HEK293 (cell line): ENCODE results near the gene CGB2.

ENCODE experiments used
- CTCF ChIA-PET: fragments of 350-600 bp; formaldehyde crosslinking; extraction: SDS; loops from one replicate; lab custom pipeline; 2021; ENCODE audit warnings: antibody characterized with exemption; lab: Yijun Ruan, JAX
- POLR2A ChIA-PET: fragments of 300-600 bp; formaldehyde crosslinking; extraction: SDS; loops from one replicate; lab custom pipeline; 2020; ENCODE audit warnings: antibody characterized with exemption, inconsistent platforms; lab: Yijun Ruan, JAX
- H3K27ac ChIP-seq: fragments of 200-500 bp; sonication (Bioruptor generic); 2 replicates; pipeline ENCODE4 v1.5.1; 2014; ENCODE audit warnings: low read depth, low read length, control low read depth, inconsistent platforms; ENCODE audit errors: extremely low read depth
- H3K36me3 ChIP-seq, 2 experiments: fragments of 200-500 bp in 1 of 2; sonication (Bioruptor generic) in 1 of 2; 1 replicate in 1 of 2; 2 replicates in 1 of 2; pipeline ENCODE4 v1.5.1; 2014 to 2017; ENCODE audit warnings: inconsistent platforms in 2 of 2, low read length in 2 of 2; ENCODE audit not compliant: control insufficient read depth in 2 of 2, insufficient read depth in 1 of 2
- H3K4me1 ChIP-seq: fragments of 200-500 bp; sonication (Bioruptor generic); 2 replicates; pipeline ENCODE4 v1.5.1; 2014; ENCODE audit warnings: mild to moderate bottlenecking, low read length, inconsistent platforms; ENCODE audit not compliant: control insufficient read depth, insufficient read depth
- H3K4me3 ChIP-seq: 2 replicates; pipeline ENCODE4 v1.5.1; 2011; ENCODE audit warnings: low read depth, mild to moderate bottlenecking, control low read depth, low read length, moderate library complexity
- H3K9me3 ChIP-seq: fragments of 200-500 bp; sonication (Bioruptor generic); 2 replicates; pipeline ENCODE4 v1.5.1; 2014; ENCODE audit warnings: low read depth, low read length, inconsistent platforms; ENCODE audit not compliant: control insufficient read depth, insufficient read depth
- MYNN ChIP-seq: fragments of 450-650 bp; formaldehyde crosslinking; IDR thresholded peaks from 2 replicates; pipeline ENCODE4 v1.5.1; 2016; ENCODE audit warnings: missing biosample characterization, missing genetic modification characterization, borderline replicate concordance
- PRDM2 ChIP-seq: fragments of 450-650 bp; formaldehyde crosslinking; IDR thresholded peaks from 2 replicates; pipeline ENCODE4 v1.5.1; 2016; ENCODE audit warnings: missing biosample characterization, missing genetic modification characterization, borderline replicate concordance
- ZBTB1 ChIP-seq: fragments of 450-650 bp; formaldehyde crosslinking; IDR thresholded peaks from 2 replicates; pipeline ENCODE4 v1.5.1; 2016; ENCODE audit warnings: missing biosample characterization, missing genetic modification characterization
- ZEB2 ChIP-seq: fragments of 450-650 bp; formaldehyde crosslinking; IDR thresholded peaks from 2 replicates; pipeline ENCODE4 v1.5.1; 2016; ENCODE audit warnings: missing biosample characterization, missing genetic modification characterization
- ZFP3 ChIP-seq: fragments of 450-650 bp; formaldehyde crosslinking; IDR thresholded peaks from 2 replicates; pipeline ENCODE4 v1.5.1; 2016; ENCODE audit warnings: low read depth, missing biosample characterization, missing genetic modification characterization
- ZFP69B ChIP-seq: fragments of 450-650 bp; formaldehyde crosslinking; IDR thresholded peaks from 2 replicates; pipeline ENCODE4 v1.5.1; 2016; ENCODE audit warnings: missing biosample characterization, missing genetic modification characterization
- ZIC2 ChIP-seq: fragments of 450-650 bp; formaldehyde crosslinking; IDR thresholded peaks from 2 replicates; pipeline ENCODE4 v1.5.1; 2016; ENCODE audit warnings: missing biosample characterization, missing genetic modification characterization
- ZNF10 ChIP-seq: fragments of 450-650 bp; formaldehyde crosslinking; IDR thresholded peaks from 2 replicates; pipeline ENCODE4 v1.5.1; 2017; ENCODE audit warnings: missing biosample characterization, missing genetic modification characterization
- ZNF148 ChIP-seq: fragments of 450-650 bp; formaldehyde crosslinking; IDR thresholded peaks from 2 replicates; pipeline ENCODE4 v1.5.0; 2017; ENCODE audit warnings: missing biosample characterization, missing genetic modification characterization, borderline replicate concordance
- ZNF184 ChIP-seq: fragments of 450-650 bp; IDR thresholded peaks from 2 replicates; pipeline ENCODE4 v1.5.1; 2018; ENCODE audit warnings: missing biosample characterization, mild to moderate bottlenecking, missing genetic modification characterization
- ZNF248 ChIP-seq: fragments of 450-650 bp; formaldehyde crosslinking; IDR thresholded peaks from 2 replicates; pipeline ENCODE4 v1.5.1; 2017; ENCODE audit warnings: missing biosample characterization, missing genetic modification characterization
- ZNF302 ChIP-seq: fragments of 450-650 bp; formaldehyde crosslinking; IDR thresholded peaks from 2 replicates; pipeline ENCODE4 v1.5.1; 2016; ENCODE audit warnings: missing biosample characterization, missing genetic modification characterization, low read depth
- ZNF654 ChIP-seq: fragments of 450-650 bp; formaldehyde crosslinking; IDR thresholded peaks from 2 replicates; pipeline ENCODE4 v1.5.1; 2016; ENCODE audit warnings: low read depth, missing biosample characterization, missing genetic modification characterization
- ZNF776 ChIP-seq: fragments of 450-650 bp; formaldehyde crosslinking; IDR thresholded peaks from 2 replicates; pipeline ENCODE4 v1.5.0; 2017; ENCODE audit warnings: missing biosample characterization, missing genetic modification characterization, borderline replicate concordance
- ZNF785 ChIP-seq: fragments of 450-650 bp; formaldehyde crosslinking; IDR thresholded peaks from 2 replicates; pipeline ENCODE4 v1.5.1; 2016; ENCODE audit warnings: missing biosample characterization, missing genetic modification characterization
- TF ChIP-seq, protein P1 (sequence below): fragments of 450-650 bp; formaldehyde crosslinking; IDR thresholded peaks from 2 replicates; pipeline ENCODE4 v1.5.1; 2016; ENCODE audit warnings: missing biosample characterization, missing genetic modification characterization
- TF ChIP-seq, protein P2 (sequence below): fragments of 450-650 bp; formaldehyde crosslinking; IDR thresholded peaks from 2 replicates; pipeline ENCODE4 v1.5.1; 2016; ENCODE audit warnings: missing biosample characterization, missing genetic modification characterization
- TF ChIP-seq, protein P3 (sequence below): fragments of 450-650 bp; formaldehyde crosslinking; IDR thresholded peaks from 2 replicates; pipeline ENCODE4 v1.5.1; 2017; ENCODE audit warnings: missing biosample characterization, missing genetic modification characterization
- TF ChIP-seq, protein P4 (sequence below): fragments of 450-650 bp; formaldehyde crosslinking; IDR thresholded peaks from 2 replicates; pipeline ENCODE4 v1.5.1; 2017; ENCODE audit warnings: missing biosample characterization, missing genetic modification characterization

CGB2 gene

DNA sequence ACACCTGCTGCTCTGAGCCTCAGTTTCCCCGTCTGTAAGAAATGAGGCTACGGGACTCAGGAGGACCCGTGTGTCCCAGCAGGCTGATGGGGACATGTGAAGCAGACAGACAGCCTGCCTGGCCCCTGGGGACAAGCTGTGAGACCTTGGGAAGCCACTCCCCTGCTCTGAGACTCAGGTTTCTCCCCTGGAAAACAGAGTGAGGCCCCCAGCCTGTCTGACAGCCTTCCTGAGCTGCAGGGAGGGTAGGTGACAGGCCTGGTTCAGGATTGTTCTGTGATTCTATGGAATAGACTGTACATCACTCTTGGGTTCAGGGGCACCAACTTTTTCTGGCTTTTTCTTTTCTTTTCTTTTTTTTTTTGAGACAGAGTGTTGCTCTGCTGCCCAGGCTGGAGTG lies 35.9 kb downstream of the CGB2 start:
- Histone ChIP-seq H3K36me3 (no peaks in the 10 kb centered on the region), H3K9me3 (no peaks in the 10 kb centered on the region), H3K27ac (no peak overlapping the region), H3K4me3 (no peak overlapping the region), H3K4me1 (peaks cover 6% of the 10 kb centered on the region)
- ChIA-PET POLR2A (interaction anchor here (1.0 kb wide), 2 partner anchors 12 to 68 kb away, joined by 3 to 4 read pairs; no protein-coding TSS in a partner anchor), CTCF (interaction anchor here (0.6 to 1.4 kb wide), 3 partner anchors 68 to 478 kb away, joined by 3 to 5 read pairs (median 5); partner anchors contain the start of genes GYS1 and RUVBL2)
- no peak for TF ChIP-seq PRDM2 (tag by site-specific recombination)
- TF ChIP-seq, protein P1, sequence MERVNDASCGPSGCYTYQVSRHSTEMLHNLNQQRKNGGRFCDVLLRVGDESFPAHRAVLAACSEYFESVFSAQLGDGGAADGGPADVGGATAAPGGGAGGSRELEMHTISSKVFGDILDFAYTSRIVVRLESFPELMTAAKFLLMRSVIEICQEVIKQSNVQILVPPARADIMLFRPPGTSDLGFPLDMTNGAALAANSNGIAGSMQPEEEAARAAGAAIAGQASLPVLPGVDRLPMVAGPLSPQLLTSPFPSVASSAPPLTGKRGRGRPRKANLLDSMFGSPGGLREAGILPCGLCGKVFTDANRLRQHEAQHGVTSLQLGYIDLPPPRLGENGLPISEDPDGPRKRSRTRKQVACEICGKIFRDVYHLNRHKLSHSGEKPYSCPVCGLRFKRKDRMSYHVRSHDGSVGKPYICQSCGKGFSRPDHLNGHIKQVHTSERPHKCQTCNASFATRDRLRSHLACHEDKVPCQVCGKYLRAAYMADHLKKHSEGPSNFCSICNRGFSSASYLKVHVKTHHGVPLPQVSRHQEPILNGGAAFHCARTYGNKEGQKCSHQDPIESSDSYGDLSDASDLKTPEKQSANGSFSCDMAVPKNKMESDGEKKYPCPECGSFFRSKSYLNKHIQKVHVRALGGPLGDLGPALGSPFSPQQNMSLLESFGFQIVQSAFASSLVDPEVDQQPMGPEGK, result no peak
- TF ChIP-seq MYNN (tag by site-specific recombination), result no peak
- no peak for TF ChIP-seq ZNF248 (tag by site-specific recombination)
- no peak for TF ChIP-seq ZNF184
- 0 out of 2 replicates have a peak, but pooled peaks have one; percentile 22 for TF ChIP-seq ZIC2 (tag by site-specific recombination)
- TF ChIP-seq ZBTB1 (tag by site-specific recombination), result no peak
- no peak for TF ChIP-seq ZEB2 (tag by site-specific recombination)
- TF ChIP-seq, protein P2, sequence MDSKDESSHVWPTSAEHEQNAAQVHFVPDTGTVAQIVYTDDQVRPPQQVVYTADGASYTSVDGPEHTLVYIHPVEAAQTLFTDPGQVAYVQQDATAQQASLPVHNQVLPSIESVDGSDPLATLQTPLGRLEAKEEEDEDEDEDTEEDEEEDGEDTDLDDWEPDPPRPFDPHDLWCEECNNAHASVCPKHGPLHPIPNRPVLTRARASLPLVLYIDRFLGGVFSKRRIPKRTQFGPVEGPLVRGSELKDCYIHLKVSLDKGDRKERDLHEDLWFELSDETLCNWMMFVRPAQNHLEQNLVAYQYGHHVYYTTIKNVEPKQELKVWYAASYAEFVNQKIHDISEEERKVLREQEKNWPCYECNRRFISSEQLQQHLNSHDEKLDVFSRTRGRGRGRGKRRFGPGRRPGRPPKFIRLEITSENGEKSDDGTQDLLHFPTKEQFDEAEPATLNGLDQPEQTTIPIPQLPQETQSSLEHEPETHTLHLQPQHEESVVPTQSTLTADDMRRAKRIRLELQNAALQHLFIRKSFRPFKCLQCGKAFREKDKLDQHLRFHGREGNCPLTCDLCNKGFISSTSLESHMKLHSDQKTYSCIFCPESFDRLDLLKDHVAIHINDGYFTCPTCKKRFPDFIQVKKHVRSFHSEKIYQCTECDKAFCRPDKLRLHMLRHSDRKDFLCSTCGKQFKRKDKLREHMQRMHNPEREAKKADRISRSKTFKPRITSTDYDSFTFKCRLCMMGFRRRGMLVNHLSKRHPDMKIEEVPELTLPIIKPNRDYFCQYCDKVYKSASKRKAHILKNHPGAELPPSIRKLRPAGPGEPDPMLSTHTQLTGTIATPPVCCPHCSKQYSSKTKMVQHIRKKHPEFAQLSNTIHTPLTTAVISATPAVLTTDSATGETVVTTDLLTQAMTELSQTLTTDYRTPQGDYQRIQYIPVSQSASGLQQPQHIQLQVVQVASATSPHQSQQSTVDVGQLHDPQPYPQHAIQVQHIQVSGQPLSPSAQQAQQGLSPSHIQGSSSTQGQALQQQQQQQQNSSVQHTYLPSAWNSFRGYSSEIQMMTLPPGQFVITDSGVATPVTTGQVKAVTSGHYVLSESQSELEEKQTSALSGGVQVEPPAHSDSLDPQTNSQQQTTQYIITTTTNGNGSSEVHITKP (tag by site-specific recombination), result no peak
- TF ChIP-seq ZFP3, result no peak
- TF ChIP-seq, protein P3, sequence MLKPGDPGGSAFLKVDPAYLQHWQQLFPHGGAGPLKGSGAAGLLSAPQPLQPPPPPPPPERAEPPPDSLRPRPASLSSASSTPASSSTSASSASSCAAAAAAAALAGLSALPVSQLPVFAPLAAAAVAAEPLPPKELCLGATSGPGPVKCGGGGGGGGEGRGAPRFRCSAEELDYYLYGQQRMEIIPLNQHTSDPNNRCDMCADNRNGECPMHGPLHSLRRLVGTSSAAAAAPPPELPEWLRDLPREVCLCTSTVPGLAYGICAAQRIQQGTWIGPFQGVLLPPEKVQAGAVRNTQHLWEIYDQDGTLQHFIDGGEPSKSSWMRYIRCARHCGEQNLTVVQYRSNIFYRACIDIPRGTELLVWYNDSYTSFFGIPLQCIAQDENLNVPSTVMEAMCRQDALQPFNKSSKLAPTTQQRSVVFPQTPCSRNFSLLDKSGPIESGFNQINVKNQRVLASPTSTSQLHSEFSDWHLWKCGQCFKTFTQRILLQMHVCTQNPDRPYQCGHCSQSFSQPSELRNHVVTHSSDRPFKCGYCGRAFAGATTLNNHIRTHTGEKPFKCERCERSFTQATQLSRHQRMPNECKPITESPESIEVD (tag by site-specific recombination), result no peak
- TF ChIP-seq ZNF302, result no peak
- no peak for TF ChIP-seq ZFP69B (tag by site-specific recombination)
- TF ChIP-seq ZNF776 (tag by site-specific recombination), result no peak
- TF ChIP-seq ZNF785 (tag by site-specific recombination), result no peak
- TF ChIP-seq, protein P4, sequence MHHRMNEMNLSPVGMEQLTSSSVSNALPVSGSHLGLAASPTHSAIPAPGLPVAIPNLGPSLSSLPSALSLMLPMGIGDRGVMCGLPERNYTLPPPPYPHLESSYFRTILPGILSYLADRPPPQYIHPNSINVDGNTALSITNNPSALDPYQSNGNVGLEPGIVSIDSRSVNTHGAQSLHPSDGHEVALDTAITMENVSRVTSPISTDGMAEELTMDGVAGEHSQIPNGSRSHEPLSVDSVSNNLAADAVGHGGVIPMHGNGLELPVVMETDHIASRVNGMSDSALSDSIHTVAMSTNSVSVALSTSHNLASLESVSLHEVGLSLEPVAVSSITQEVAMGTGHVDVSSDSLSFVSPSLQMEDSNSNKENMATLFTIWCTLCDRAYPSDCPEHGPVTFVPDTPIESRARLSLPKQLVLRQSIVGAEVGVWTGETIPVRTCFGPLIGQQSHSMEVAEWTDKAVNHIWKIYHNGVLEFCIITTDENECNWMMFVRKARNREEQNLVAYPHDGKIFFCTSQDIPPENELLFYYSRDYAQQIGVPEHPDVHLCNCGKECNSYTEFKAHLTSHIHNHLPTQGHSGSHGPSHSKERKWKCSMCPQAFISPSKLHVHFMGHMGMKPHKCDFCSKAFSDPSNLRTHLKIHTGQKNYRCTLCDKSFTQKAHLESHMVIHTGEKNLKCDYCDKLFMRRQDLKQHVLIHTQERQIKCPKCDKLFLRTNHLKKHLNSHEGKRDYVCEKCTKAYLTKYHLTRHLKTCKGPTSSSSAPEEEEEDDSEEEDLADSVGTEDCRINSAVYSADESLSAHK (tag by site-specific recombination), result no peak
- no peak for TF ChIP-seq ZNF148 (tag by site-specific recombination)
- no peak for TF ChIP-seq ZNF654
- TF ChIP-seq ZNF10 (tag by site-specific recombination), result no peak
